Transverse colon (tissue), 3 donors: ENCODE data around the gene SYNPO2.

Source experiments
- CTCF ChIP-seq, 5 experiments: fragments of 200-600 bp in 3 of 5; fragments of 450-650 bp in 2 of 5; sonication (generic) in 3 of 5; IDR thresholded peaks; 1 replicate in 2 of 5; 2 replicates in 3 of 5; pipeline ENCODE4 v1.5.1; 2016 to 2017; ENCODE audit warnings: antibody characterized with exemption in 5 of 5, inconsistent platforms in 3 of 5, mild to moderate bottlenecking in 2 of 5, moderate library complexity in 1 of 5
- EP300 ChIP-seq: sonication (generic); formaldehyde crosslinking; IDR thresholded peaks from one replicate; pipeline ENCODE4 v1.6.1; 2017; ENCODE audit warnings: antibody characterized with exemption, low read depth

GRCh38 chr4:118846979-118847378 lies 41.7 kb upstream of the SYNPO2 start:
- TF ChIP-seq EP300: no peak
- no peak for TF ChIP-seq CTCF (IDR thresholded peaks at IDR 0.05)
